8988T (cell line): ENCODE measurements around the gene PLCH1.

ENCODE experiments used
- DNase-seq: peaks from one replicate; pipeline ENCODE4 v3.0.0; 2011

Gene PLCH1

GRCh38 chr3:155744626-155745324 is at the start of gene PLCH1:
Gene PLCH1 (minus strand): TSS chr3:155745071. CDS start chr3:155704224, 40,847 bp downstream.
- peak; percentile 68 for DNase-seq

- no peak for DNase-seq
Measured at GRCh38 chr3:155792532-155792931, 47.7 kb upstream of the PLCH1 start.

- DNase-seq: no peak
Measured at GRCh38 chr3:155791190-155791589, 46.3 kb upstream of the PLCH1 start.

GRCh38 chr3:155790272-155790925 is 45.5 kb upstream of the PLCH1 start:
- no peak for DNase-seq

GRCh38 chr3:155785662-155786295 is 40.9 kb upstream of the PLCH1 start:
- no peak for DNase-seq

GRCh38 chr3:155782390-155782953 is 37.6 kb upstream of the PLCH1 start:
- DNase-seq: no peak

GRCh38 chr3:155780291-155780690 is 35.4 kb upstream of the PLCH1 start:
- no peak for DNase-seq

- DNase-seq: no peak
Measured at GRCh38 chr3:155778462-155778861, 33.6 kb upstream of the PLCH1 start.

GRCh38 chr3:155772801-155773200 is 27.9 kb upstream of the PLCH1 start:
- no peak for DNase-seq

- DNase-seq: no peak
Measured at GRCh38 chr3:155771126-155771525, 26.3 kb upstream of the PLCH1 start.

- DNase-seq: no peak
Measured at GRCh38 chr3:155766206-155766605, 21.3 kb upstream of the PLCH1 start.

- DNase-seq: no peak
Measured at GRCh38 chr3:155763870-155764463, 19.1 kb upstream of the PLCH1 start.

GRCh38 chr3:155760653-155761052 is 15.8 kb upstream of the PLCH1 start:
- no peak for DNase-seq

- no peak for DNase-seq
Measured at GRCh38 chr3:155757577-155757976, 12.7 kb upstream of the PLCH1 start.

- no peak for DNase-seq
Measured at GRCh38 chr3:155753038-155753639, 8.3 kb upstream of the PLCH1 start.

- no peak for DNase-seq
Measured at GRCh38 chr3:155748611-155749365, 3.9 kb upstream of the PLCH1 start.

GRCh38 chr3:155747946-155748290 is 3.0 kb upstream of the PLCH1 start:
- DNase-seq: no peak

GRCh38 chr3:155747286-155747945 is 2.5 kb upstream of the PLCH1 start:
- DNase-seq: no peak

GRCh38 chr3:155746703-155747102 is 1.8 kb upstream of the PLCH1 start:
- DNase-seq: no peak

- no peak for DNase-seq
Measured at GRCh38 chr3:155745795-155746550, 1.1 kb upstream of the PLCH1 start.
